ENCODE results near the gene ZNF528.

- TF ChIP-seq CTCF (IDR thresholded peaks at IDR 0.05; ENCODE audit: low read length): no peak
- no peak for TF ChIP-seq EZH2 (optimal IDR thresholded peaks at IDR 0.05; ENCODE audit: low read depth, low read length)
- TF ChIP-seq EZH2phosphoT487 (IDR thresholded peaks at IDR 0.05; ENCODE audit: low read length): no peak
Measured at GRCh38 chr19:52428937-52429336, 31.3 kb downstream of the ZNF528 start, which contains the start of gene ZNF534.
